ENCODE results near the gene NR6A1. TPM values are rescaled to one million over a fixed set of nuclear protein-coding genes. Genes with fewer than 3 reads are reported as not detected.

The NR6A1 gene
- total and polyA plus RNA-seq, 2 of the 13 experiments (the other 11 are each of a cell fraction or from before 2014, with no cell fraction given): 28.1 to 31.5 TPM

DNA sequence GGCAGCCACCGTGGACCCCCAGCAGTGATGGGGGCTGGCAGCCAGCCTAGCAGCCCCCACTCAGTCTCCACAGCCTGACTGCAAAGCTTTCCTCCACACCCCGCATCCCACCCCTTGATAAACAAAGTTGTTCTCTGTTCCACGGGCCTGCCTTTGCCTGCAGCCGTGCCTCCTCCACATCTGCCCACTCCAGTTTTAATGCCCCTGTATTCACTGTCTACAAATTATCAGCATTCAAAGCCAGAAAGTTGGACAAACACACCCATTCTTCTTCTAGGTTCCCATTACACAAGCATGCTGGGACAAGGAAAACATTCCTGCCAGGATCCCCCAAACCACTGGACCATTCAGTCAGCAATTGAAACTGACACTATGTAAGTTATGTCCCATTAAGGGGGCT, 240.9 kb downstream of the NR6A1 start (continued):
- TF ChIP-seq, protein P1, sequence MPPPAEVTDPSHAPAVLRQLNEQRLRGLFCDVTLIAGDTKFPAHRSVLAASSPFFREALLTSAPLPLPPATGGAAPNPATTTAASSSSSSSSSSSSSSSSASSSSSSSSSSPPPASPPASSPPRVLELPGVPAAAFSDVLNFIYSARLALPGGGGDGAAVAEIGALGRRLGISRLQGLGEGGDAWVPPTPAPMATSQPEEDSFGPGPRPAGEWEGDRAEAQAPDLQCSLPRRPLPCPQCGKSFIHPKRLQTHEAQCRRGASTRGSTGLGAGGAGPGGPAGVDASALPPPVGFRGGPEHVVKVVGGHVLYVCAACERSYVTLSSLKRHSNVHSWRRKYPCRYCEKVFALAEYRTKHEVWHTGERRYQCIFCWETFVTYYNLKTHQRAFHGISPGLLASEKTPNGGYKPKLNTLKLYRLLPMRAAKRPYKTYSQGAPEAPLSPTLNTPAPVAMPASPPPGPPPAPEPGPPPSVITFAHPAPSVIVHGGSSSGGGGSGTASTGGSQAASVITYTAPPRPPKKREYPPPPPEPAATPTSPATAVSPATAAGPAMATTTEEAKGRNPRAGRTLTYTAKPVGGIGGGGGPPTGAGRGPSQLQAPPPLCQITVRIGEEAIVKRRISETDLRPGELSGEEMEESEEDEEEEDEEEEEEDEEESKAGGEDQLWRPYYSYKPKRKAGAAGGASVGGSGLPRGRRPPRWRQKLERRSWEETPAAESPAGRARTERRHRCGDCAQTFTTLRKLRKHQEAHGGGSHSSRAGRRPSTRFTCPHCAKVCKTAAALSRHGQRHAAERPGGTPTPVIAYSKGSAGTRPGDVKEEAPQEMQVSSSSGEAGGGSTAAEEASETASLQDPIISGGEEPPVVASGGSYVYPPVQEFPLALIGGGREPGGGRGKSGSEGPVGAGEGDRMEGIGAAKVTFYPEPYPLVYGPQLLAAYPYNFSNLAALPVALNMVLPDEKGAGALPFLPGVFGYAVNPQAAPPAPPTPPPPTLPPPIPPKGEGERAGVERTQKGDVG (CRISPR knock-in tag; IDR thresholded peaks at IDR 0.05; ENCODE audit: borderline replicate concordance): no peak
- TF ChIP-seq, protein P2, sequence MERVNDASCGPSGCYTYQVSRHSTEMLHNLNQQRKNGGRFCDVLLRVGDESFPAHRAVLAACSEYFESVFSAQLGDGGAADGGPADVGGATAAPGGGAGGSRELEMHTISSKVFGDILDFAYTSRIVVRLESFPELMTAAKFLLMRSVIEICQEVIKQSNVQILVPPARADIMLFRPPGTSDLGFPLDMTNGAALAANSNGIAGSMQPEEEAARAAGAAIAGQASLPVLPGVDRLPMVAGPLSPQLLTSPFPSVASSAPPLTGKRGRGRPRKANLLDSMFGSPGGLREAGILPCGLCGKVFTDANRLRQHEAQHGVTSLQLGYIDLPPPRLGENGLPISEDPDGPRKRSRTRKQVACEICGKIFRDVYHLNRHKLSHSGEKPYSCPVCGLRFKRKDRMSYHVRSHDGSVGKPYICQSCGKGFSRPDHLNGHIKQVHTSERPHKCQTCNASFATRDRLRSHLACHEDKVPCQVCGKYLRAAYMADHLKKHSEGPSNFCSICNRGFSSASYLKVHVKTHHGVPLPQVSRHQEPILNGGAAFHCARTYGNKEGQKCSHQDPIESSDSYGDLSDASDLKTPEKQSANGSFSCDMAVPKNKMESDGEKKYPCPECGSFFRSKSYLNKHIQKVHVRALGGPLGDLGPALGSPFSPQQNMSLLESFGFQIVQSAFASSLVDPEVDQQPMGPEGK (CRISPR knock-in tag; IDR thresholded peaks at IDR 0.05): no peak
- TF ChIP-seq, protein P3, sequence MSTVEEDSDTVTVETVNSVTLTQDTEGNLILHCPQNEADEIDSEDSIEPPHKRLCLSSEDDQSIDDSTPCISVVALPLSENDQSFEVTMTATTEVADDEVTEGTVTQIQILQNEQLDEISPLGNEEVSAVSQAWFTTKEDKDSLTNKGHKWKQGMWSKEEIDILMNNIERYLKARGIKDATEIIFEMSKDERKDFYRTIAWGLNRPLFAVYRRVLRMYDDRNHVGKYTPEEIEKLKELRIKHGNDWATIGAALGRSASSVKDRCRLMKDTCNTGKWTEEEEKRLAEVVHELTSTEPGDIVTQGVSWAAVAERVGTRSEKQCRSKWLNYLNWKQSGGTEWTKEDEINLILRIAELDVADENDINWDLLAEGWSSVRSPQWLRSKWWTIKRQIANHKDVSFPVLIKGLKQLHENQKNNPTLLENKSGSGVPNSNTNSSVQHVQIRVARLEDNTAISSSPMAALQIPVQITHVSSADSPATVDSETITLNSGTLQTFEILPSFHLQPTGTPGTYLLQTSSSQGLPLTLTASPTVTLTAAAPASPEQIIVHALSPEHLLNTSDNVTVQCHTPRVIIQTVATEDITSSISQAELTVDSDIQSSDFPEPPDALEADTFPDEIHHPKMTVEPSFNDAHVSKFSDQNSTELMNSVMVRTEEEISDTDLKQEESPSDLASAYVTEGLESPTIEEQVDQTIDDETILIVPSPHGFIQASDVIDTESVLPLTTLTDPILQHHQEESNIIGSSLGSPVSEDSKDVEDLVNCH (CRISPR knock-in tag; IDR thresholded peaks at IDR 0.05): no peak

DNA sequence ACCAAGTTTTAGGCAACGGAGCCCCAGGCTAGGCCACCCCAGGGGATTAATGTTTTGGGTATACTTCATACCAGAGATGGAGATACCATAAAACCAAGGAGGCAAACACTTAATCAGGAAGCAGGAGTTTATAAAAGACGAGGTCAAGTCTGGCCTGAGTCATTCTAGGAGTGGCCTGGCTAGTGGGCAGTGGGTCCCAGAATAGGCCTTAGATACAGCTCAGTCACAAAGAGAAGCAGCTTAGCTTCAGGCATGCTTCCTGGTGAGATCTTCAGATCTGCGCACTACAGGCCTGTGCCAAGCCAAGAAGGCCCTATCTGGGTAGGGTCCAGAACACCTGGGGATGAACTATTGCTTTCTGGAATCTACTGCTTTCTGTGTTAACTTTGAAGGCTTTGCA, 243.3 kb downstream of the NR6A1 start:
- 87% methylated on average over 3 of the region's 3 CpGs for WGBS (ENCODE audit: low lambda C conversion rate)
- H3K36me3 ChIP-seq (replicated peaks in 1 of 2; ENCODE audit: control insufficient read depth in 1 of 2, insufficient read depth in 2 of 2, low read length in 2 of 2): peaks cover 19 to 66% of the 10 kb centered on the region in 2 experiments
- ChIA-PET CTCF (ENCODE audit: low intra/inter-chr PET ratio, low total read pairs) (no interaction called here), POLR2A (no interaction called here)
- H3K27me3 ChIP-seq (ENCODE audit: control insufficient read depth in 1 of 2, insufficient read depth in 2 of 2, low read length in 2 of 2): no peaks in the 10 kb centered on the region
- BruUV-seq (replicated peaks): no TSS peak
- H3K4me3 ChIP-seq (replicated peaks in 1 of 3; ENCODE audit: insufficient read depth in 1 of 3, low read depth in 2 of 3, low read length in 3 of 3): no peak overlapping the region
- no peak overlapping the region for H3K4me2 ChIP-seq (ENCODE audit: low read depth, low read length)
- in situ Hi-C loops (cut with HindIII; ENCODE audit: extremely low pct_ligation_motif_present, low pct_unique_long_range_greater_than_20kb) (no loop called here), intact Hi-C loops (cut with micrococcal nuclease; ENCODE audit: unreplicated experiment) (no loop called here)
- no peaks in the 10 kb centered on the region for H3K79me2 ChIP-seq (ENCODE audit: insufficient read depth, low read length)
- H3K9ac ChIP-seq (ENCODE audit: insufficient read depth, low read depth, low read length): no peak overlapping the region
- H3K4me1 ChIP-seq (ENCODE audit: insufficient read depth, low read length): peaks cover 16% of the 10 kb centered on the region
- no peak overlapping the region for H2AFZ ChIP-seq (ENCODE audit: low read length)
- FAIRE-seq (no peak), ATAC-seq (peak; percentile 44; the same call in 2 of the 3 replicates), DNase-seq (ENCODE audit: low spot score) (no peak)
- no peaks in the 10 kb centered on the region for H3K9me3 ChIP-seq (ENCODE audit: low read length)
- no peaks in the 10 kb centered on the region for H4K20me1 ChIP-seq (ENCODE audit: insufficient read depth, low read length)
- H3K27ac ChIP-seq (ENCODE audit: extremely low read length, insufficient read depth, low read length): no peak overlapping the region
- TF ChIP-seq SIN3B (IDR thresholded peaks at IDR 0.05; ENCODE audit: low read length) (no peak), ZNF883 (CRISPR knock-in tag; IDR thresholded peaks at IDR 0.05; ENCODE audit: not compliant biosample characterization) (no peak), RARG (CRISPR knock-in tag; IDR thresholded peaks at IDR 0.05; ENCODE audit: low read depth) (no peak), ZNF260 (CRISPR knock-in tag; IDR thresholded peaks at IDR 0.05; ENCODE audit: borderline replicate concordance, low read depth) (no peak), ZNF274 (CRISPR knock-in tag; IDR thresholded peaks at IDR 0.05) (no peak), SRSF1 (optimal IDR thresholded peaks at IDR 0.05; ENCODE audit: low read depth, low read length) (no peak), FLYWCH1 (CRISPR knock-in tag; IDR thresholded peaks at IDR 0.05) (no peak)
- TF ChIP-seq, protein P4, sequence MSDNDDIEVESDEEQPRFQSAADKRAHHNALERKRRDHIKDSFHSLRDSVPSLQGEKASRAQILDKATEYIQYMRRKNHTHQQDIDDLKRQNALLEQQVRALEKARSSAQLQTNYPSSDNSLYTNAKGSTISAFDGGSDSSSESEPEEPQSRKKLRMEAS (IDR thresholded peaks at IDR 0.05): no peak
